Caco-2 (cell line): ENCODE measurements around the gene ITGAV. TPM values are rescaled to one million over a fixed set of nuclear protein-coding genes. Genes with fewer than 3 reads are reported as not detected.

Source experiments
- BruUV-seq: library from RNA; stranded (reverse); fragments of 400-500 nt; replicated peaks from 2 replicates; lab custom pipeline; 2021; lab: Mats Ljungman, UMichigan
- CTCF ChIA-PET: fragments of 300-600 bp; sonication (Branson Sonifier 250); formaldehyde crosslinking; loops from one replicate; lab custom pipeline; 2022; ENCODE audit warnings: antibody characterized with exemption; lab: Charles Lee
- POLR2A ChIA-PET: fragments of 300-600 bp; sonication (Branson Sonifier 250); formaldehyde crosslinking; loops from one replicate; lab custom pipeline; 2022; ENCODE audit warnings: antibody characterized with exemption; lab: Charles Lee
- DNase-seq, 2 experiments: peaks; one replicate each; pipeline versions ENCODE4 v3.0.0 to v3.0.0-alpha.2; 2020 to 2022
- H3K27me3 ChIP-seq: replicated peaks from 2 replicates; pipeline ENCODE4 v1.6.0; 2011; ENCODE audit warnings: low read length; ENCODE audit not compliant: control insufficient read depth, insufficient read depth
- H3K36me3 ChIP-seq: 2 replicates; pipeline ENCODE4 v1.5.1; 2011; ENCODE audit warnings: low read length; ENCODE audit not compliant: control insufficient read depth, insufficient read depth
- H3K4me1 ChIP-seq: fragments of 250-450 bp; sonication (Bioruptor Pico); 2 replicates; pipeline ENCODE4 v1.5.1; 2020; ENCODE audit warnings: mild to moderate bottlenecking
- H3K4me3 ChIP-seq: 2 replicates; pipeline ENCODE4 v1.5.1; 2011; ENCODE audit warnings: low read depth, mild to moderate bottlenecking, control low read depth, low read length
- H3K9me3 ChIP-seq: fragments of 250-450 bp; sonication (Bioruptor Pico); 2 replicates; pipeline ENCODE4 v1.5.1; 2020; ENCODE audit warnings: mild to moderate bottlenecking, moderate library complexity
- H3K27ac Mint-ChIP-seq: one replicate; pipeline ENCODE4 v1.8.0; 2022; ENCODE audit warnings: mixed read lengths; ENCODE audit not compliant: unreplicated experiment
- H3K27me3 Mint-ChIP-seq: one replicate; pipeline ENCODE4 v1.8.0; 2022; ENCODE audit warnings: mixed read lengths; ENCODE audit not compliant: insufficient read depth, unreplicated experiment
- H3K36me3 Mint-ChIP-seq: one replicate; pipeline ENCODE4 v1.8.0; 2022; ENCODE audit warnings: mild to moderate bottlenecking, mixed read lengths; ENCODE audit not compliant: insufficient read depth, unreplicated experiment
- H3K4me1 Mint-ChIP-seq: one replicate; pipeline ENCODE4 v1.8.0; 2022; ENCODE audit warnings: low read depth, mixed read lengths; ENCODE audit not compliant: unreplicated experiment
- H3K4me3 Mint-ChIP-seq: one replicate; pipeline ENCODE4 v1.8.0; 2022; ENCODE audit warnings: mild to moderate bottlenecking, moderate library complexity, mixed read lengths; ENCODE audit not compliant: unreplicated experiment
- H3K9me3 Mint-ChIP-seq: one replicate; pipeline ENCODE4 v1.8.0; 2022; ENCODE audit warnings: mixed read lengths; ENCODE audit not compliant: unreplicated experiment
- CTCF ChIP-seq, 2 experiments: fragments of 200-600 bp in 1 of 2; IDR thresholded peaks; 1 replicate in 1 of 2; 2 replicates in 1 of 2; pipeline versions ENCODE4 v1.5.1 to v1.8.0; 2011 to 2022; ENCODE audit warnings: antibody characterized with exemption in 1 of 2, control low read depth in 1 of 2, inconsistent platforms in 1 of 2, low read depth in 1 of 2, low read length in 1 of 2, mild to moderate bottlenecking in 1 of 2, moderate library complexity in 1 of 2; ENCODE audit not compliant: insufficient read depth in 1 of 2, severe bottlenecking in 1 of 2, unreplicated experiment in 1 of 2
- intact Hi-C: fragments of 100-400 bp; cut with micrococcal nuclease; formaldehyde crosslinking; loops from one replicate; pipeline ENCODE4 v1.10.0; 2022; ENCODE audit not compliant: unreplicated experiment
- total RNA-seq: library from RNA; stranded (reverse); gene quantifications from 2 replicates; pipeline ENCODE4 v1.2.3, GENCODE V29; 2022

Gene ITGAV
- total RNA-seq, 1 experiment from 2014 or later: 42.6 TPM

GRCh38 chr2:186696290-186696689 is 106.4 kb downstream of the ITGAV start:
- no TSS peak for BruUV-seq
- Mint-ChIP-seq H3K9me3 (no peaks in the 10 kb centered on the region), H3K27ac (no peak overlapping the region), H3K4me3 (no peak overlapping the region), H3K36me3 (no peaks in the 10 kb centered on the region), H3K27me3 (no peaks in the 10 kb centered on the region), H3K4me1 (peaks cover 9% of the 10 kb centered on the region)
- Histone ChIP-seq H3K4me3 (no peak overlapping the region), H3K27me3 (no peaks in the 10 kb centered on the region), H3K9me3 (no peaks in the 10 kb centered on the region), H3K36me3 (no peaks in the 10 kb centered on the region), H3K4me1 (peaks cover 12% of the 10 kb centered on the region)
- intact Hi-C loops: no loop called here
- no peak for DNase-seq
- CTCF ChIA-PET: no interaction called here
- no peak for TF ChIP-seq CTCF (IDR thresholded peaks at IDR 0.05; ENCODE audit: insufficient read depth in 1 of 2, low read depth in 1 of 2, low read length in 1 of 2, severe bottlenecking in 1 of 2, unreplicated experiment in 1 of 2)
- POLR2A ChIA-PET: no interaction called here

GRCh38 chr2:186696804-186697203 is 106.9 kb downstream of the ITGAV start:
- H3K27me3 ChIP-seq: no peaks in the 10 kb centered on the region
- H3K9me3 Mint-ChIP-seq: no peaks in the 10 kb centered on the region
- no peaks in the 10 kb centered on the region for H3K27me3 Mint-ChIP-seq
- no peaks in the 10 kb centered on the region for H3K36me3 Mint-ChIP-seq
- TF ChIP-seq CTCF (IDR thresholded peaks at IDR 0.05; ENCODE audit: insufficient read depth in 1 of 2, low read depth in 1 of 2, low read length in 1 of 2, severe bottlenecking in 1 of 2, unreplicated experiment in 1 of 2): no peak
- intact Hi-C loops: no loop called here
- H3K4me3 ChIP-seq: no peak overlapping the region
- BruUV-seq: no TSS peak
- no peaks in the 10 kb centered on the region for H3K36me3 ChIP-seq
- ChIA-PET POLR2A (no interaction called here), CTCF (no interaction called here)
- peaks cover 12% of the 10 kb centered on the region for H3K4me1 ChIP-seq
- DNase-seq: no peak
- H3K27ac Mint-ChIP-seq: no peak overlapping the region
- H3K4me3 Mint-ChIP-seq: no peak overlapping the region
- H3K9me3 ChIP-seq: no peaks in the 10 kb centered on the region
- peaks cover 9% of the 10 kb centered on the region for H3K4me1 Mint-ChIP-seq

GRCh38 chr2:186697536-186697935 is 107.7 kb downstream of the ITGAV start:
- no peaks in the 10 kb centered on the region for H3K36me3 Mint-ChIP-seq
- H3K9me3 ChIP-seq: no peaks in the 10 kb centered on the region
- CTCF ChIA-PET: no interaction called here
- H3K36me3 ChIP-seq: no peaks in the 10 kb centered on the region
- peaks cover 12% of the 10 kb centered on the region for H3K4me1 ChIP-seq
- no peaks in the 10 kb centered on the region for H3K27me3 Mint-ChIP-seq
- no peaks in the 10 kb centered on the region for H3K9me3 Mint-ChIP-seq
- BruUV-seq: no TSS peak
- intact Hi-C loops: no loop called here
- no peak for DNase-seq
- H3K4me1 Mint-ChIP-seq: peaks cover 9% of the 10 kb centered on the region
- no peak overlapping the region for H3K27ac Mint-ChIP-seq
- no peak overlapping the region for H3K4me3 ChIP-seq
- no peaks in the 10 kb centered on the region for H3K27me3 ChIP-seq
- no peak overlapping the region for H3K4me3 Mint-ChIP-seq
- POLR2A ChIA-PET: no interaction called here
- no peak for TF ChIP-seq CTCF (IDR thresholded peaks at IDR 0.05; ENCODE audit: insufficient read depth in 1 of 2, low read depth in 1 of 2, low read length in 1 of 2, severe bottlenecking in 1 of 2, unreplicated experiment in 1 of 2)
